Thyroid gland (tissue), 4 donors: ENCODE data around the gene LRRC27.

Experiments used
- POLR2A ChIP-seq, 2 donors: fragments of 450-650 bp; IDR thresholded peaks; one replicate each; pipeline ENCODE4 v1.6.1; 2017; ENCODE audit warnings: antibody characterized with exemption in 2 of 2, mild to moderate bottlenecking in 2 of 2, moderate library complexity in 1 of 2
- TF ChIP-seq, protein P1 (sequence below), 6 experiments: fragments of 200-600 bp in 3 of 6; fragments of 450-650 bp in 3 of 6; sonication (generic) in 3 of 6; IDR thresholded peaks; one replicate each; pipeline ENCODE4 v1.5.1; 2016 to 2019; ENCODE audit warnings: antibody characterized with exemption in 6 of 6, mild to moderate bottlenecking in 2 of 6, inconsistent platforms in 1 of 6, moderate library complexity in 1 of 6

DNA sequence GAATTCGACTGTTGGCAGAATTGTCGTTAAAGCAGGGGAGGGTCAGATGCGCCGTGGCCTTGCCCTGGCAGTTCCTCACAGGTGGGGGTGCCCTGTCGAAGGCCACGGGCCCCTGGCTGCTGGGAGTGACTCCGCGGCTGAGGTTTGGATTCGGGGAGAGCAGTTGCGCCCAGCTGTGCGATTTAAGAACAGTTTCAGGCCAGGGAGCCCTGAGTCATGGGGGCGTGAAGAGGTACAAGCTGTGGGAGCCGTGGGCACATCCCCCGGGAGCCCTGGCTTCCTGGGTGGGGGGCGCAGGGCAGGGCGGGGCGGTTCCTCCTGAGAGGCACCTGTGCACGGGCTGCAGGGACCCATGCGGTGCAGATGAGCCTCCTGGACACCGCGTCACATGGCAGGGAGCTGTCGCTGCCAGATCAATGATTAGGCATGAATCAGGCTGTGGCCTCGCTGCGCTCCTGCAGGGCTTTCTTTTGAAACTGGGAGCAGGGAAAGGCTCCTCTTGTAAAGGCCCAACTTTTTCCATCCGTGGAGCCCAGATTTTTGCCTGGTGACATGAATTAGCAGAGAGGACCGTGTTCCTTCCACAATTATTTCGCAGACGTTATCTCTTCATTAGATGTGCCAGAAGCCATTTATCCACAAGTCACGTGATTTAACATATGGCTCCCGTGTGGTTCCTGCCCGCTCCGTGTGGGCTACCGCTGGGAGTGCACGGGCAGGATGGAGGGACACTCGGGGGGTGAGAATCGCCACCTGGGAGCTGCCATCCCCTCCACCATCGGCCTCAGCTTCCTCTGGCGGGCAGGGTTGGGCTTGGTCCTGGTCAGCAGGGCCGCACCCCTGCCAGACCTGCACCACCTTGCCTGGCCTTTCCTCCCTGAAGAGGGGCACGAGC lies 65.9 kb downstream of the LRRC27 start:
- TF ChIP-seq, protein P1, sequence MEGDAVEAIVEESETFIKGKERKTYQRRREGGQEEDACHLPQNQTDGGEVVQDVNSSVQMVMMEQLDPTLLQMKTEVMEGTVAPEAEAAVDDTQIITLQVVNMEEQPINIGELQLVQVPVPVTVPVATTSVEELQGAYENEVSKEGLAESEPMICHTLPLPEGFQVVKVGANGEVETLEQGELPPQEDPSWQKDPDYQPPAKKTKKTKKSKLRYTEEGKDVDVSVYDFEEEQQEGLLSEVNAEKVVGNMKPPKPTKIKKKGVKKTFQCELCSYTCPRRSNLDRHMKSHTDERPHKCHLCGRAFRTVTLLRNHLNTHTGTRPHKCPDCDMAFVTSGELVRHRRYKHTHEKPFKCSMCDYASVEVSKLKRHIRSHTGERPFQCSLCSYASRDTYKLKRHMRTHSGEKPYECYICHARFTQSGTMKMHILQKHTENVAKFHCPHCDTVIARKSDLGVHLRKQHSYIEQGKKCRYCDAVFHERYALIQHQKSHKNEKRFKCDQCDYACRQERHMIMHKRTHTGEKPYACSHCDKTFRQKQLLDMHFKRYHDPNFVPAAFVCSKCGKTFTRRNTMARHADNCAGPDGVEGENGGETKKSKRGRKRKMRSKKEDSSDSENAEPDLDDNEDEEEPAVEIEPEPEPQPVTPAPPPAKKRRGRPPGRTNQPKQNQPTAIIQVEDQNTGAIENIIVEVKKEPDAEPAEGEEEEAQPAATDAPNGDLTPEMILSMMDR (IDR thresholded peaks at IDR 0.05): no peak
- no peak for TF ChIP-seq POLR2A (IDR thresholded peaks at IDR 0.05)
